HepG2 (cell line): Measurements from ENCODE around the gene ULK3. TPM values are rescaled to one million over a fixed set of nuclear protein-coding genes. Genes with fewer than 3 reads are reported as not detected.

Experiments used
- ERF ChIP-seq: IDR thresholded peaks from 2 replicates; pipeline ENCODE4 v1.6.1; 2018; ENCODE audit warnings: missing biosample characterization, missing genetic modification reagents
- ETV6 ChIP-seq: sonication (generic); formaldehyde crosslinking; conservative IDR thresholded peaks from 2 replicates; pipeline ENCODE4 v1.4.0; 2020; ENCODE audit warnings: missing genetic modification reagents
- IRX3 ChIP-seq: sonication (generic); formaldehyde crosslinking; IDR thresholded peaks from 2 replicates; pipeline ENCODE4 v1.8.1; 2023; ENCODE audit warnings: mild to moderate bottlenecking, low read depth, missing genetic modification reagents, borderline replicate concordance
- ZFAT ChIP-seq: sonication (generic); formaldehyde crosslinking; conservative IDR thresholded peaks from 2 replicates; pipeline ENCODE4 v1.8.1; 2023; ENCODE audit warnings: missing genetic modification reagents, inconsistent platforms
- ZFY ChIP-seq: sonication (generic); formaldehyde crosslinking; IDR thresholded peaks from 2 replicates; pipeline ENCODE4 v1.4.0; 2020; ENCODE audit warnings: missing genetic modification reagents
- ZNF3 ChIP-seq: IDR thresholded peaks from 2 replicates; pipeline ENCODE4 v1.7.0; 2017; ENCODE audit warnings: inconsistent platforms
- ZNF383 ChIP-seq: sonication (generic); formaldehyde crosslinking; IDR thresholded peaks from 2 replicates; pipeline ENCODE4 v1.4.0; 2020; ENCODE audit warnings: missing genetic modification reagents, mild to moderate bottlenecking, borderline replicate concordance
- ZNF430 ChIP-seq: sonication (generic); formaldehyde crosslinking; IDR thresholded peaks from 2 replicates; pipeline ENCODE4 v1.9.0; 2021; ENCODE audit warnings: mild to moderate bottlenecking, missing genetic modification reagents
- polyA plus RNA-seq, 8 experiments: library from polyadenylated mRNA; depleted of rRNA in 3 of 8; stranded (reverse) in 7 of 8; unstranded in 1 of 8; fragments of >200 nt; fragmentation: Illumina TruSeq in 4 of 8; extraction: Trizol in 4 of 8; gene quantifications; 2 replicates each; pipeline versions ENCODE4 v1.2.1 to v1.2.3, GENCODE V29; 2011 to 2016; ENCODE audit warnings: low read depth in 4 of 8, missing spikeins in 1 of 8, mixed read lengths in 1 of 8; ENCODE audit not compliant: insufficient read depth in 1 of 8
- total RNA-seq, 5 experiments: library from RNA; depleted of rRNA; stranded (reverse); fragments of >200 nt; fragmentation: Illumina TruSeq; extraction: Trizol; gene quantifications; 2 replicates each; pipeline ENCODE4 v1.2.3, GENCODE V29; 2016; ENCODE audit warnings: low read depth in 1 of 5
- TF ChIP-seq, protein P1 (sequence below): IDR thresholded peaks from 2 replicates; pipeline ENCODE4 v1.6.1; 2016; ENCODE audit warnings: low read depth, missing genetic modification reagents, missing compliant biosample characterization
- TF ChIP-seq, protein P2 (sequence below): sonication (generic); formaldehyde crosslinking; IDR thresholded peaks from 2 replicates; pipeline ENCODE4 v1.5.0; 2020; ENCODE audit warnings: mild to moderate bottlenecking, missing genetic modification reagents, borderline replicate concordance
- TF ChIP-seq, protein P3 (sequence below): IDR thresholded peaks from 2 replicates; pipeline ENCODE4 v1.4.0; 2020; ENCODE audit warnings: mild to moderate bottlenecking, missing genetic modification reagents

Gene ULK3
- total and polyA plus RNA-seq, 2 of the 13 experiments (the other 11 are each of a cell fraction or from before 2014, with no cell fraction given) = 15.2 to 23.7 TPM

DNA sequence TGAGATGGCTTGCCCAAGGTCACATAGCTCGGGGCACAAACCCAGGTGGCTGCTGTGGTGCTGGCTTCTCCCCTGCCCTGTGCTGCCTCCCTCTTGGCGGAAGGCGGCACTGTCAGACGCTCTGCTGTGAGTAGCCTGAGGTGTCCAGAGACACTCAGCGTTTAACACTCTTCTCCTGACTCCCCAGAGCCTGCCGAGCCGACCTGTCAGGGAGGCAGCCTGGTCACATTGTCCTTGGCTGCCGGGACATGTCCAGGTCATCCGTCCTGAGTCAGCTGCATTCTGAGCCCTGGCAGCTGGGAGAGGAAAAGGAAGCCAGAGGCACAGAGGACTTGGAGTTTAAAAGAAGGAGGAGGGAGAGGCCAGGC, 25.6 kb downstream of the ULK3 start (continued):
- TF ChIP-seq, protein P1, sequence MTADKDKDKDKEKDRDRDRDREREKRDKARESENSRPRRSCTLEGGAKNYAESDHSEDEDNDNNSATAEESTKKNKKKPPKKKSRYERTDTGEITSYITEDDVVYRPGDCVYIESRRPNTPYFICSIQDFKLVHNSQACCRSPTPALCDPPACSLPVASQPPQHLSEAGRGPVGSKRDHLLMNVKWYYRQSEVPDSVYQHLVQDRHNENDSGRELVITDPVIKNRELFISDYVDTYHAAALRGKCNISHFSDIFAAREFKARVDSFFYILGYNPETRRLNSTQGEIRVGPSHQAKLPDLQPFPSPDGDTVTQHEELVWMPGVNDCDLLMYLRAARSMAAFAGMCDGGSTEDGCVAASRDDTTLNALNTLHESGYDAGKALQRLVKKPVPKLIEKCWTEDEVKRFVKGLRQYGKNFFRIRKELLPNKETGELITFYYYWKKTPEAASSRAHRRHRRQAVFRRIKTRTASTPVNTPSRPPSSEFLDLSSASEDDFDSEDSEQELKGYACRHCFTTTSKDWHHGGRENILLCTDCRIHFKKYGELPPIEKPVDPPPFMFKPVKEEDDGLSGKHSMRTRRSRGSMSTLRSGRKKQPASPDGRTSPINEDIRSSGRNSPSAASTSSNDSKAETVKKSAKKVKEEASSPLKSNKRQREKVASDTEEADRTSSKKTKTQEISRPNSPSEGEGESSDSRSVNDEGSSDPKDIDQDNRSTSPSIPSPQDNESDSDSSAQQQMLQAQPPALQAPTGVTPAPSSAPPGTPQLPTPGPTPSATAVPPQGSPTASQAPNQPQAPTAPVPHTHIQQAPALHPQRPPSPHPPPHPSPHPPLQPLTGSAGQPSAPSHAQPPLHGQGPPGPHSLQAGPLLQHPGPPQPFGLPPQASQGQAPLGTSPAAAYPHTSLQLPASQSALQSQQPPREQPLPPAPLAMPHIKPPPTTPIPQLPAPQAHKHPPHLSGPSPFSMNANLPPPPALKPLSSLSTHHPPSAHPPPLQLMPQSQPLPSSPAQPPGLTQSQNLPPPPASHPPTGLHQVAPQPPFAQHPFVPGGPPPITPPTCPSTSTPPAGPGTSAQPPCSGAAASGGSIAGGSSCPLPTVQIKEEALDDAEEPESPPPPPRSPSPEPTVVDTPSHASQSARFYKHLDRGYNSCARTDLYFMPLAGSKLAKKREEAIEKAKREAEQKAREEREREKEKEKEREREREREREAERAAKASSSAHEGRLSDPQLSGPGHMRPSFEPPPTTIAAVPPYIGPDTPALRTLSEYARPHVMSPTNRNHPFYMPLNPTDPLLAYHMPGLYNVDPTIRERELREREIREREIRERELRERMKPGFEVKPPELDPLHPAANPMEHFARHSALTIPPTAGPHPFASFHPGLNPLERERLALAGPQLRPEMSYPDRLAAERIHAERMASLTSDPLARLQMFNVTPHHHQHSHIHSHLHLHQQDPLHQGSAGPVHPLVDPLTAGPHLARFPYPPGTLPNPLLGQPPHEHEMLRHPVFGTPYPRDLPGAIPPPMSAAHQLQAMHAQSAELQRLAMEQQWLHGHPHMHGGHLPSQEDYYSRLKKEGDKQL = no peak
- TF ChIP-seq IRX3 = no peak
- TF ChIP-seq ZNF430 (CRISPR knock-in tag) = no peak
- TF ChIP-seq ZFAT (CRISPR knock-in tag) = no peak
- TF ChIP-seq, protein P2, sequence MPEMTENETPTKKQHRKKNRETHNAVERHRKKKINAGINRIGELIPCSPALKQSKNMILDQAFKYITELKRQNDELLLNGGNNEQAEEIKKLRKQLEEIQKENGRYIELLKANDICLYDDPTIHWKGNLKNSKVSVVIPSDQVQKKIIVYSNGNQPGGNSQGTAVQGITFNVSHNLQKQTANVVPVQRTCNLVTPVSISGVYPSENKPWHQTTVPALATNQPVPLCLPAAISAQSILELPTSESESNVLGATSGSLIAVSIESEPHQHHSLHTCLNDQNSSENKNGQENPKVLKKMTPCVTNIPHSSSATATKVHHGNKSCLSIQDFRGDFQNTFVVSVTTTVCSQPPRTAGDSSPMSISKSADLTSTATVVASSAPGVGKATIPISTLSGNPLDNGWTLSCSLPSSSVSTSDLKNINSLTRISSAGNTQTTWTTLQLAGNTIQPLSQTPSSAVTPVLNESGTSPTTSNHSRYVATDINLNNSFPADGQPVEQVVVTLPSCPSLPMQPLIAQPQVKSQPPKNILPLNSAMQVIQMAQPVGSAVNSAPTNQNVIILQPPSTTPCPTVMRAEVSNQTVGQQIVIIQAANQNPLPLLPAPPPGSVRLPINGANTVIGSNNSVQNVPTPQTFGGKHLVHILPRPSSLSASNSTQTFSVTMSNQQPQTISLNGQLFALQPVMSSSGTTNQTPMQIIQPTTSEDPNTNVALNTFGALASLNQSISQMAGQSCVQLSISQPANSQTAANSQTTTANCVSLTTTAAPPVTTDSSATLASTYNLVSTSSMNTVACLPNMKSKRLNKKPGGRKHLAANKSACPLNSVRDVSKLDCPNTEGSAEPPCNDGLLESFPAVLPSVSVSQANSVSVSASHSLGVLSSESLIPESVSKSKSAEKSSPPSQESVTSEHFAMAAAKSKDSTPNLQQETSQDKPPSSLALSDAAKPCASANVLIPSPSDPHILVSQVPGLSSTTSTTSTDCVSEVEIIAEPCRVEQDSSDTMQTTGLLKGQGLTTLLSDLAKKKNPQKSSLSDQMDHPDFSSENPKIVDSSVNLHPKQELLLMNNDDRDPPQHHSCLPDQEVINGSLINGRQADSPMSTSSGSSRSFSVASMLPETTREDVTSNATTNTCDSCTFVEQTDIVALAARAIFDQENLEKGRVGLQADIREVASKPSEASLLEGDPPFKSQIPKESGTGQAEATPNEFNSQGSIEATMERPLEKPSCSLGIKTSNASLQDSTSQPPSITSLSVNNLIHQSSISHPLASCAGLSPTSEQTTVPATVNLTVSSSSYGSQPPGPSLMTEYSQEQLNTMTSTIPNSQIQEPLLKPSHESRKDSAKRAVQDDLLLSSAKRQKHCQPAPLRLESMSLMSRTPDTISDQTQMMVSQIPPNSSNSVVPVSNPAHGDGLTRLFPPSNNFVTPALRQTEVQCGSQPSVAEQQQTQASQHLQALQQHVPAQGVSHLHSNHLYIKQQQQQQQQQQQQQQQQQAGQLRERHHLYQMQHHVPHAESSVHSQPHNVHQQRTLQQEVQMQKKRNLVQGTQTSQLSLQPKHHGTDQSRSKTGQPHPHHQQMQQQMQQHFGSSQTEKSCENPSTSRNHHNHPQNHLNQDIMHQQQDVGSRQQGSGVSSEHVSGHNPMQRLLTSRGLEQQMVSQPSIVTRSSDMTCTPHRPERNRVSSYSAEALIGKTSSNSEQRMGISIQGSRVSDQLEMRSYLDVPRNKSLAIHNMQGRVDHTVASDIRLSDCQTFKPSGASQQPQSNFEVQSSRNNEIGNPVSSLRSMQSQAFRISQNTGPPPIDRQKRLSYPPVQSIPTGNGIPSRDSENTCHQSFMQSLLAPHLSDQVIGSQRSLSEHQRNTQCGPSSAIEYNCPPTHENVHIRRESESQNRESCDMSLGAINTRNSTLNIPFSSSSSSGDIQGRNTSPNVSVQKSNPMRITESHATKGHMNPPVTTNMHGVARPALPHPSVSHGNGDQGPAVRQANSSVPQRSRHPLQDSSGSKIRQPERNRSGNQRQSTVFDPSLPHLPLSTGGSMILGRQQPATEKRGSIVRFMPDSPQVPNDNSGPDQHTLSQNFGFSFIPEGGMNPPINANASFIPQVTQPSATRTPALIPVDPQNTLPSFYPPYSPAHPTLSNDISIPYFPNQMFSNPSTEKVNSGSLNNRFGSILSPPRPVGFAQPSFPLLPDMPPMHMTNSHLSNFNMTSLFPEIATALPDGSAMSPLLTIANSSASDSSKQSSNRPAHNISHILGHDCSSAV = no peak
- TF ChIP-seq, protein P3, sequence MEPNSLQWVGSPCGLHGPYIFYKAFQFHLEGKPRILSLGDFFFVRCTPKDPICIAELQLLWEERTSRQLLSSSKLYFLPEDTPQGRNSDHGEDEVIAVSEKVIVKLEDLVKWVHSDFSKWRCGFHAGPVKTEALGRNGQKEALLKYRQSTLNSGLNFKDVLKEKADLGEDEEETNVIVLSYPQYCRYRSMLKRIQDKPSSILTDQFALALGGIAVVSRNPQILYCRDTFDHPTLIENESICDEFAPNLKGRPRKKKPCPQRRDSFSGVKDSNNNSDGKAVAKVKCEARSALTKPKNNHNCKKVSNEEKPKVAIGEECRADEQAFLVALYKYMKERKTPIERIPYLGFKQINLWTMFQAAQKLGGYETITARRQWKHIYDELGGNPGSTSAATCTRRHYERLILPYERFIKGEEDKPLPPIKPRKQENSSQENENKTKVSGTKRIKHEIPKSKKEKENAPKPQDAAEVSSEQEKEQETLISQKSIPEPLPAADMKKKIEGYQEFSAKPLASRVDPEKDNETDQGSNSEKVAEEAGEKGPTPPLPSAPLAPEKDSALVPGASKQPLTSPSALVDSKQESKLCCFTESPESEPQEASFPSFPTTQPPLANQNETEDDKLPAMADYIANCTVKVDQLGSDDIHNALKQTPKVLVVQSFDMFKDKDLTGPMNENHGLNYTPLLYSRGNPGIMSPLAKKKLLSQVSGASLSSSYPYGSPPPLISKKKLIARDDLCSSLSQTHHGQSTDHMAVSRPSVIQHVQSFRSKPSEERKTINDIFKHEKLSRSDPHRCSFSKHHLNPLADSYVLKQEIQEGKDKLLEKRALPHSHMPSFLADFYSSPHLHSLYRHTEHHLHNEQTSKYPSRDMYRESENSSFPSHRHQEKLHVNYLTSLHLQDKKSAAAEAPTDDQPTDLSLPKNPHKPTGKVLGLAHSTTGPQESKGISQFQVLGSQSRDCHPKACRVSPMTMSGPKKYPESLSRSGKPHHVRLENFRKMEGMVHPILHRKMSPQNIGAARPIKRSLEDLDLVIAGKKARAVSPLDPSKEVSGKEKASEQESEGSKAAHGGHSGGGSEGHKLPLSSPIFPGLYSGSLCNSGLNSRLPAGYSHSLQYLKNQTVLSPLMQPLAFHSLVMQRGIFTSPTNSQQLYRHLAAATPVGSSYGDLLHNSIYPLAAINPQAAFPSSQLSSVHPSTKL (CRISPR knock-in tag) = no peak
- TF ChIP-seq ZFY (CRISPR knock-in tag) = no peak
- no peak for TF ChIP-seq ZNF3
- no peak for TF ChIP-seq ETV6 (CRISPR knock-in tag)
- TF ChIP-seq ZNF383 (CRISPR knock-in tag) = 0 out of 2 replicates have a peak, but pooled peaks have one; percentile 34
- TF ChIP-seq ERF (CRISPR knock-in tag) = no peak
